ENCODE data around the gene AATF. TPM values are rescaled to one million over a fixed set of nuclear protein-coding genes. Genes with fewer than 3 reads are reported as not detected.

Gene AATF
- polyA plus RNA-seq, 1 donor: 47.7 TPM

GRCh38 chr17:36928471-36929345 is 20.0 kb upstream of the AATF start:
- DNase-seq: no peak

GRCh38 chr17:36929851-36930582 is 18.7 kb upstream of the AATF start:
- no peak for DNase-seq

- no peak for DNase-seq
Observed at GRCh38 chr17:36930583-36930900, 18.2 kb upstream of the AATF start.

- no peak for DNase-seq
Observed at GRCh38 chr17:36931096-36931696, 17.6 kb upstream of the AATF start.

GRCh38 chr17:36931697-36932382 is 16.9 kb upstream of the AATF start:
- DNase-seq: no peak

- no peak for DNase-seq
Observed at GRCh38 chr17:36932383-36932693, 16.4 kb upstream of the AATF start.

GRCh38 chr17:36932694-36933511 is 15.9 kb upstream of the AATF start:
- DNase-seq: no peak

GRCh38 chr17:36933512-36934143 is 15.1 kb upstream of the AATF start:
- no peak for DNase-seq

- no peak for DNase-seq
Observed at GRCh38 chr17:36934144-36934691, 14.5 kb upstream of the AATF start.

GRCh38 chr17:36934692-36935630 is 13.8 kb upstream of the AATF start:
- DNase-seq: no peak

GRCh38 chr17:36935671-36936454 is 12.9 kb upstream of the AATF start:
- no peak for DNase-seq

- no peak for DNase-seq
Observed at GRCh38 chr17:36936455-36937000, 12.2 kb upstream of the AATF start.

GRCh38 chr17:36937001-36937958 is 11.5 kb upstream of the AATF start, which contains the start of gene LHX1:
Gene LHX1, plus strand, starts transcription at chr17:36937475. Its CDS starts 723 bp downstream, at chr17:36938198.
- DNase-seq: no peak

- no peak for DNase-seq
Observed at GRCh38 chr17:36937959-36938565, 10.7 kb upstream of the AATF start.

- DNase-seq: no peak
Observed at GRCh38 chr17:36938566-36939051, 10.1 kb upstream of the AATF start.

- no peak for DNase-seq
Observed at GRCh38 chr17:36939052-36939801, 9.5 kb upstream of the AATF start.
